Amygdala (tissue), 56 donors: Measurements from ENCODE around the gene NPRL2.

Source experiments
- DNase-seq, 56 donors: peaks; one replicate each; lab custom pipeline; 2025; lab: John Stamatoyannopoulos, UW

The NPRL2 gene

DNA sequence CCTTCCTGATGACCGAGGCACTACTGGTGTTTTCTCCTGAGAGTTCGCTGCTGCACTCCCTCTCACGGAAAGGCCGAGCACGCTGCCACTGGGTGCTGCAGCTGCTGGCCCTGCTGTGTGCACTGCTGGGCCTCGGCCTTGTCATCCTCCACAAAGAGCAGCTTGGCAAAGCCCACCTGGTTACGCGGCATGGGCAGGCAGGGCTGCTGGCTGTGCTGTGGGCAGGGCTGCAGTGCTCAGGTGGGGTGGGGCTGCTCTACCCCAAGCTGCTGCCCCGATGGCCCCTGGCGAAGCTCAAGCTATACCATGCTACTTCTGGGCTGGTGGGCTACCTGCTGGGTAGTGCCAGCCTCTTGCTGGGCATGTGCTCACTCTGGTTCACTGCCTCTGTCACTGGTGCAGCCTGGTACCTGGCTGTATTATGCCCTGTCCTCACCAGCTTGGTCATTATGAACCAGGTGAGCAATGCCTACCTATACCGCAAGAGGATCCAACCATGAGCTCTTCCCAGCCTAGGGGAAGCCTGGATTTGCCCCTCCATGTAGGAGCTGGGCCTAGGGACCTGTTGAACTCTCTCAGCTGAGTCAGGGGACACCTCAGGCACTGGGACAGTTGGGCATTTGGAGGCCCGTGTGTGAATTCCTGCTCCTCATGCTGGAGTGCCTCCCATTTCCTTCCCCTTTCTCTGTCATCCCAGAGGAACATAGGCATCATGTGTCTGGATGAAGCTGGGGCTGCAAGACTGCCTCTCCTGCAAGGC lies 2.9 kb upstream of the NPRL2 start:
- DNase-seq = no peak

DNA sequence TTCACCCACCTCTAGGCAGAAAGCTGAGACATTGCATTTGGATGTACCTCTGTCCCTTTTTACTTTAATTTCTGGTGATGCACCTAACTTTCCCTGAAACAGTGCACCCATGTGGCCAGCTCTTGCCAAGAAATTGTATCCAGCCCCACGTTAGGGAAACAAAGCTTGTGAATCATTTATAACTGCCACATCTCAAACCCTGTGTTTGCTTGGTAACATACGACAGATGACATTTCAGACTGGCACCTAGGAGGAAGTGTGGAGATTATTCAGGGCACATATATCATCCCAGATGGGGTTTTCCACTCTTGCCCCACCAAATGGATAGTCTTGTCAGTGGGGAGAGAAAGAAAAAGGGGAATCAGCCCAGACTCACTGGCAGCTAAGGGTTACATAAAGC lies 2.2 kb upstream of the NPRL2 start:
- DNase-seq = no peak

DNA sequence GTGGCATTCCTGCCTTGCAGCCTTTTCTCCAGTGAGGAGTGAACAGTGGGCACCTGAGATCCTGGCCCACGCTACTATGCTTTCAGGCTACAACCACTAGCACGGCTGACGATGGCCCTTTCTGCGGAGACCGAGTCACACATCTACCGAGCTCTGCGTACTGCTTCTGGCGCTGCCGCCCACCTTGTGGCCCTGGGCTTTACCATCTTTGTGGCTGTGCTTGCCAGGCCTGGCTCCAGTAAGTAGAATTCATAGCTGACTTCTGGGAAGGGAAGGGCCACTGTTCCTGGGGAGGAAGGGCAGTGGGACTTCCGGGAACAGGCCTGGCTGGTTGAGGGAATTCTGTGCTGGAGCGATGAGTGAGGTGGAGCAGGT lies 735 bp upstream of the NPRL2 start:
- DNase-seq = peak in 1 of 56 donors; percentile 42

DNA sequence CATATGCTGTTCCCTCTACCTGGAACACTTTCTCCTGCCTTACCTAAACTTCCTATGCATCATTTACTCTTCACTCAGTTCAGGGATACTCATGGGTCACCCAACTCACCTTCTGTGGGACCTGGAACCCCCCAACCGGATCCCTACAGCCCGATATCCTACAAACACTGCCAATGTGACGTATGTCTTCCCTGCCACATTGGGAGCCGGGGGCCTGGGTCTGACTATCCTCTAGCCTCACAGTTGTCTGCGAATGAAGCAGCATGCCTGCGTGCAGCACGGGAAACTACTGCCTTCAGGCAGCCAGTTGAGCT lies 405 bp downstream of the NPRL2 start:
- no peak for DNase-seq

DNA sequence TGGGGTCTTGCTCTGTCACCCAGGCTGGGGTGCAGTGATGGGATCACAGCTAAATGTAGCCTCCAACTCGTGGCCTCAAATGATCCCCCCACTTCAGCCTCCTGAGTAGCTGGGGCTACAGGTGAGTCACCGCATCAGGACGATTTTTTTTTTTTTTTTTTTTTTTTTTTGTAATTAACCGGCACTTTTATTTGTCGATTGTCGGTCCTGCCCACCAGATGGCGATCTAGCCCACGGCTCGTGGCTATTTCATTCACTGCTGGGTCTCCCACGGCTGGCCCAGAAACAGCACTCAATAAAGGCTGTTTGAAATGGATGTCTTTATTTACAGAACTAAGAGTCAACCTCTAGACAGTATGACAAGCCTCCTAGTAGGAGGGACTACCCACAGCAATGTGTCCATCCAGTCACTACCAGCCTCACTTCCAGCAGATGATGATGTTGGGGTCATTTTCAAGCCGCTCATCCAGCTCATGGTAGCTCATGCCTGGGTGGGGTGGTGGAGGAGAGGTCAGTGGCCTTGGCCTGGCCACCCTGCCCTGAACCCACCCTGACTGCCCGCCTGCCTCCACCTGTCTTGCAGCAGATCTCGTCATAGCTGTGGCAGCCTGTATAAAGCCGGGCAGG lies 3.3 kb downstream of the NPRL2 start:
- DNase-seq = peak in 41 of 56 donors; percentile 8 to 79 (median 38)

DNA sequence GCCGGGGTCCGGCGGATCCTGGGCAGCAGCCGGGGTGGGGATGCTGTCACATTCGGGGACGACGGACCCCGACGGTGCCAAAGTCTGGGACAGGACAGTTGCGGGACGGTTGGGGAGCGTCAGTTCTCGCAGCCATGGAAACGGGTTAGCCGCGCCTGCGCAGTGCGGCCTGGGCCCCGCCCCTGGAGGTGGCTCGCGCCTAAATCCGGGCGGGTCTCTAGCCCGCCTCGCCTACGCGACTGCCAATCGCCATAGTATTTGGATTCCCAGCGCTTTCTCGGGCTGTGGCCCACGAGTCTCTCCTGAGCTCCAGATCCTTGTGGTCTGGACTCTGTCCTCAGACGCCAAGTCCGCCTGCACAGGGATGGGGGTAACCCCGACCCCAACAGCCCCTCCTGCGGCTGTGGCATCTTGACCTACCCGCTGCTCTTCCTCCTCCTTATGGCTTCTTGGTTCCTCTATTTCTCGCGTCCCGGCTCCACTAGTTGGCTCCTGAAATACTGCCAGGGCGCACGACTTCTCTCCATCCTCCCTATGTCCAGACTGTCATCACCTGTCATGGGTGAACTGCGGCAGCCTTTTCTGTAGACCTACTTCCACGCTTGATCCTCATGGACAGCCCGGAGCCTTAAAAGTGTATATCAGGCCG lies 4.9 kb downstream of the NPRL2 start, which contains the start of gene ZMYND10:
ZMYND10 (minus strand) TSS at position 147 of the 649 bp plus-strand sequence. CDS start 153 bp downstream, outside the sequence.
- peak in 27 of 56 donors; percentile 3 to 59 (median 22) for DNase-seq

DNA sequence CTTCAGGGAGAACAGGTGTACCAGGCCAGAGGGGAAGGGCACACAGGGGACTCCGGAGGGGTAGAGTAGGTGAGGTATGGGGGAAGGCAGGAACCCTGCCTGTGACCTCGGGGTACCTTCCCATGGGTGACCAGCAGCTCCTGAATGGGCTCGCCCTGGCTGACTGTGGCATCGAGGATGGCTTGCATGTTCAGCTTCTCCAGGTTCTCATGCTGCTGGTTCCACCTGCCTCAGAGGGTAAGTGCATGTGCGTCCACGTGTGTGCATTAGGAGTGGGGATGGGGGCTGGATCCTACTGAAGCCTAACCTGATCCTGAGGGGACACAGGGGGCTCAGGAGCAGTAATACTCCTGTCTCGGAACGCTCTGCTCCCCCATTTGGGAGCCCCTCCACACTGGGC lies 5.6 kb downstream of the NPRL2 start:
- no peak for DNase-seq

DNA sequence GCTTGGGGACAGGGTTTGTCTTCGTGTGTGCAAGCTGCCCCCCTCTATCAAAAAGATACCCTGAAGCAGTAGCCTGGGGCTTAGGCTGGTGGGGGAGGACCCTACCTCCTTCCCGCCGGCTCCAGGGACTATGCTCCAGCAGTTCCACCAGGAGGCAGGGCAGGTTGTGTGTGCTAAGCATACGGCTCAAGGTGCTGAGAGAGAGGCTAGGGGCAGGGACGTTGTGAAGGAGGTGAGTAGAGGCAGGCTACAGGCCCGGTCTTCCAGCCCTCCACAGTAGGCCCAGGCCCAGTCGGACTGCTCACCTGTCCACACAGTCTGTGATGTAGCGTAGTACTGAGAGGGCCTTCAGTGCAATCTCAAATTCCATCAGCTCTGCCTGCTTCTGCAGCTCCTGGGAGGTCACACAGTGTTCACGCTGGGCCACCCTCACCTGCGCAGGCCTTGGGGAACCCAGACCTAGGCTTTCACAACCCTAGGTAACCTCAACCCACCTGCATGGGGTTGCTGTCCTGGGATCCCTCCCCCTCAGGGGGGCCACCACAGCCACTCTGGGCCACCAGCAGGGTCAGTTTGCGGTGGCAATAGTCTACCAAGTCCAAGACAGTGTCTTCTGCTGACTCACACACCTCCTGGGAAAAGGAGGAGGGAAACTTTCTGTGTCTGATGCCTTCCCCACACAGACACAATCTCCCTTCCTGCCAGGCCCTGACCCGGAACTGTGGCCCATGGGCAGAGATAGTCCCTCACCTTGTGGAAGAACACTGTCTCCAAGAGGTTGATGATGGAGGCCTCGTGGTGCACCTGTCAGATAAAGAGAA lies 7.6 kb downstream of the NPRL2 start:
- no peak for DNase-seq

DNA sequence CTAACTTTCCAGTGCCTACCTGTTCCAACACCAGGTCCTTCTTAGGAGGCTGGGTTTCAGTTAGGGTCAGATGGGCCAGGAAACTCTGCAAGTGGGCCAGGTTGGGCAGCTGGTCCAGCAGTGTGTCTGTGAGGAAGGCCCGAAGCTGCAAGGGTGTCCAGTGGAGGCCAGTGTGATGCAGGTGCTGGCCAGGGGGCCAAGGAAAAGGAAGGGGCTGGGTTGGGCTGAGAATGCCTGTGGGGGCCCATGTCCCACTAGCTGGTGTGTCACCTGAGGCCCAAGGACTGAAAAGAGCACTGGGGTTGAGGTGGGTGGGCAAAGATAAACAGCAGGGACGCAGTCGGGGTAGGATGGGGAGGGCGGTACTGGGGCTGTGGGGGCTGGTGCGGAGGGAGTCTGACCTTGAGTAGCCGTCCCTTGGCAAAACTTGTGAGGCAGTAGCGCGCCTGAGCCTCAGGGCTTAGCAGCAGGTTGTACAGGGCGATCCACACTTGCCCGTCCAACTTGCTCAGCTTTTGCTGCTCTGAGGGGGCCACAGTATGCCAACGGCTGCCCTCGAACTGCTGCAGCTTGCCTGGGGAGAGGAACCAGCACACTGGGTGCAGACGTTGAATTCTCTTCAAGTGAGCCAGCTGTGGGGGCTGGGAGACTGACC lies 8.5 kb downstream of the NPRL2 start:
- DNase-seq = no peak

DNA sequence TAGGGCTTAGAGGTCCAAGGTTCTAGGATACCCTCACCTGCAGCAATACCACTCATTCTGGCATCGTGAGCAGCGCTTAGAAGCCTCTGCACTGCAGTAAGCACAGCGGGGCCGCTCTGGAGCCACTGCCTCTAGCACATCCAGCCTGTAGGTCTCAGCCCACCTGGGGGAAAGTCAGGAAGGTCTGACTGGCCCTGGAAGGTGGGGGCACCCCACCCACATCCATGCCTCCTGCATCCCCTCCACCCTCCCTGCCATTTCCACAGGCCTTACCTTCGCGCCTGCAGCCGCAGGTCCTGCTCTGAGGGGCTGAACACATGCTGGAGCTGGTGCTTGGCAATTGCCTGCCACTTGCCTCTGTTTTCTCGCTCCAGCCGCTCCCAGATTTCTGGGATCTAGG lies 9.0 kb downstream of the NPRL2 start:
- no peak for DNase-seq

DNA sequence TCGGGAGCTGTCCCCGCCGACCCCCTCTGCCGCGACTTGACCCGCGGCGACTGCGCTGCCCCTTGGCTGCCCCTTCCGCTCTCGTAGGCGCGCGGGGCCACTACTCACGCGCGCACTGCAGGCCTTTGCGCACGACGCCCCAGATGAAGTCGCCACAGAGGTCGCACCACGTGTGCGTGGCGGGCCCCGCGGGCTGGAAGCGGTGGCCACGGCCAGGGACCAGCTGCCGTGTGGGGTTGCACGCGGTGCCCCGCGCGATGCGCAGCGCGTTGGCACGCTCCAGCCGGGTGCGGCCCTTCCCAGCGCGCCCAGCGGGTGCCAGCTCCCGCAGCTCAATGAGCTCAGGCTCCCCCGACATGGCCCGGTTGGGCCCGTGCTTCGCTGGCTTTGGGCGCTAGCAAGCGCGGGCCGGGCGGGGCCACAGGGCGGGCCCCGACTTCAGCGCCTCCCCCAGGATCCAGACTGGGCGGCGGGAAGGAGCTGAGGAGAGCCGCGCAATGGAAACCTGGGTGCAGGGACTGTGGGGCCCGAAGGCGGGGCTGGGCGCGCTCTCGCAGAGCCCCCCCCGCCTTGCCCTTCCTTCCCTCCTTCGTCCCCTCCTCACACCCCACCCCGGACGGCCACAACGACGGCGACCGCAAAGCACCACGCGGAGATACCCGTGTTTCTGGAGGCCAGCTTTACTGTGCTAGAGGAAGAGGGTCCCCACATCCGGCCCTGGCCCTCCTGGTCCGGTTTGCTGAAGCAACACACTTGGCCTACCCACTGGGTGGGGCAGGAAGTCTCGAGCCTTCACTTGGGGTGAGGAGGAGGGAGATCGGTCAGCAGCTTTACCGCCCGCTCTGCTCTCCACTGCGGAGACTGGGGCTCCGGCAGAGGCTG lies 9.9 kb downstream of the NPRL2 start, which contains the start of gene RASSF1:
RASSF1 (minus strand) TSS at position 389 of the 882 bp plus-strand sequence; CDS start at position 358, 31 bp downstream.
- peak in 4 of 56 donors; percentile 21 to 33 (median 26) for DNase-seq

DNA sequence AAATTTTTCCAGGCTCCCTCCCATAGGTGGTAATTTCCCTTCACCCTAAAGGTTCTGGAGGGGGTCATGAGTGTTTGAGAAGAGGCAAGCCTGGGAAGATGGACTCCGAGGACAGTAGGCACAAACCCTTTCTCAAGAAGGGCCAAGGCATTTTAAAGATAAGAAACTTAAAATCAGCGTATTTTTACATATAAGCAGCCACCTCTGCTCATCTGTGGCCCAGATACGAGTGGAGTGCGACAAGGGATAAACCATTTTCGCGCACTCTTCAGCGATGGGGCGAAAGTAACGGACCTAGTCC lies 10.5 kb downstream of the NPRL2 start:
- DNase-seq = no peak

DNA sequence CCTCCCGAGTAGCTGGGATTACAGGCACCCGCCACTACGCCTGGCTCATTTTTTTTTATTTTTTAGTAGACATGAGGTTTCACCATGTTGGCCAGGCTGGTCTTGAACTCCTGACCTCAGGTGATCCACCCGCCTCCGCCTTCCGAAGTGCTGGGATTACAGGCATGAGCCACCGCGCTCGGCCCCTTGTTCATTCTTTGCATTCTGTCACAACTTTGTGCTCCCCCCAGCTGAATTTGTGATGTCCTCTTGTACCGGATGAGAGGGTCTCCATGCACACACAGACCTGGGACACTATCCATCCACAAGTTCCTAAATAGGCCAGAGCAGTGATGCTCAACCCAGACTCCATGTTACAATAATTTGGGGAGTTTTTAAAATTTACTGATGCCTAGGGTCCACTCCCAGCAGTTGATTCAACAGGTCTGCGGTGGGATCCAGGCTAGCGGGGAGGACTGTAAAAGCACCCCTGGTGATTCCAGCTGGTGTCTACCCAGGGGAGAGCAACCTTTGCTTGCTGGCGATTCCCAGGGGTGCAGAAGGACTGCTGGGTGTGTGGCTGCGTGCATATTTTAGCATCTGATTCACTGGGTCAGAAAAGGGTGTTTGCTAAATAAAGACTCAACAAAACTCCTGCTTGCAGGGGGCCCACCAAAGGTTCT lies 11.0 kb downstream of the NPRL2 start:
- DNase-seq = no peak

DNA sequence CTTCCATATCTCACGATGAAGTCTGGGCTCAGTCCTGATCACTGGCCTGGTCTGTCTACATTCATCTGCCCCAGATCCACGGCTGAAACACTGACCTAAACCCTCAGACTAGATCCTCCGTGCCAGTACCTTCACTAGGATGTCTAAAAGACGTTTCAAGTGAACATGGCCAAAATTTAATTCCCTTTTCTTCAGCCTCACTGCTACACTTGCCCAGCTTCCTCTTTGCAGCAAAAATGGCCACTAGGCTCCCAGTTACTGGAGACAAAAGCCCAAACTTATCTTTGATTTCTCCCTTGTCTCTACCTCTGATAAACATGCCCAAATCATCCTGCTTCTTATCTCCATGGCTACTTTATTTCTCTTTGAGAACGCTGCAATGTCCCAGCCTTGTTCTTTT lies 11.6 kb downstream of the NPRL2 start:
- DNase-seq = no peak

DNA sequence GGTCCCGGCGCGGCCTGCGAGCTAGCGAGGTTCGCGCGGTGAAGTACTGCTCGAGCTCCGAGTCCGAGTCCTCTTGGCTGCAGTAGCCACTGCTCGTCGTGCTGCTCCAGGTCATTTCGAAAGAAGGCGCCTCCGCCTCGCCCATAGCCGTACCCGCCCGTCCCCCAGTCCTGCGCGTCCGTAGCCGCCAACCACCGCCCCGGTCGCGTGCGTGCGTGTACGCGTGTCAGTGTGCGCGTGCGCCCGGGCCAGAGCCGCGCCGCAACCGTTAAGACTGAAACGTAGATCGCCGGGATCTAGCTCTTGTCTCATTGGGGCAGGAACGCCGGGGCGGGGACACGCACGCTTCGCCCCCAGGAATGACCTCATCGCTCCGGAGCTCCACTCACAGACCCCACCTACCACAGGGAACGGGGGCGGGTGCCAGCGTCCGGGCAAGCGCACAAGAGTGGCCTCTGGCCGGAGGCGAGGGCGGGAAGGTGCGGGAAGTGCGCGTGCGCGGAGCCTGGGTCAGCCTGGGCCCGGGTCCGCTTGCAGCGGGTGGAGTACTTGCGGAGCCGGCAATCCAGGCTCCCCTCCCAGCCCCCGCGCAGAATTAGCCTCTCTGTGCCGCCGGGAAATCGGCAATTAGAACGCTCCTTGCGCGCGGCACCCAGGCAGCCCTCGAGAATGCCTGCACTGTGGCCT lies 13.3 kb downstream of the NPRL2 start:
- peak; percentile 30 to 99 (median 96) for DNase-seq

DNA sequence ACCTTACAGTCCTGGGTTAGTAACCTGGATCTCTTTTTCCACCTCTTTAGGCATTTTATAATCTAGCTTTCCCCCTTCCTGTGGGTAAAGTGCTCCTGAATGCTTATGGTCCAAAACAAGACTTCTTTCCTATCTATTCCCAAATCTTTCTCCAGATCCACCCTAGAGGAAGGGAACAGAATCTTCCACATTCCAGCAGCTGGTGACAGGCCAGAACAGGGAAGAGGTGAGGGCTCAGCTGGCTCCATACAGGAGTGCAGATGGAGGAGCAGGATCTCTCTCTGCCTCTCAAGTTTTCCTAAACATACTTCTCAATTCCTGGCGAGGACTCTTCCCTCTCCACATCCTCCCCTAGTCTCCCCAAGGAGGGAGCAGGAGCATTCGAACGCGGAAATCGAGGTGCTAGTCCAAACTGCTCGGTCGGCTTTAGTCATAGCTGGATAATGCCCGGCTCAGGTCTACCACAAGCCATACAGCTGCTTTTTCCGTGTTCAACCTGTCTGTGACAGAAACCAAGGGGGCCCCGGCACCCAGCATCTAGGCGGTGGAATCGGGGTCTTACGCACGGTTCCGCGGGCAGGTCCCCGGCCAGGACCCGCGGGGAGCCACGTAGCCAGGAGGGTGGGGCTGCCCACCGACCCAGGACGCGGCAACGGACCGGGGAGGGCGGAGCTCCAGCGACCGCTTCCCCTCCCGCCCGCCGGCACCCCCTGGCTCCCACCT lies 14.0 kb downstream of the NPRL2 start:
- no peak for DNase-seq

DNA sequence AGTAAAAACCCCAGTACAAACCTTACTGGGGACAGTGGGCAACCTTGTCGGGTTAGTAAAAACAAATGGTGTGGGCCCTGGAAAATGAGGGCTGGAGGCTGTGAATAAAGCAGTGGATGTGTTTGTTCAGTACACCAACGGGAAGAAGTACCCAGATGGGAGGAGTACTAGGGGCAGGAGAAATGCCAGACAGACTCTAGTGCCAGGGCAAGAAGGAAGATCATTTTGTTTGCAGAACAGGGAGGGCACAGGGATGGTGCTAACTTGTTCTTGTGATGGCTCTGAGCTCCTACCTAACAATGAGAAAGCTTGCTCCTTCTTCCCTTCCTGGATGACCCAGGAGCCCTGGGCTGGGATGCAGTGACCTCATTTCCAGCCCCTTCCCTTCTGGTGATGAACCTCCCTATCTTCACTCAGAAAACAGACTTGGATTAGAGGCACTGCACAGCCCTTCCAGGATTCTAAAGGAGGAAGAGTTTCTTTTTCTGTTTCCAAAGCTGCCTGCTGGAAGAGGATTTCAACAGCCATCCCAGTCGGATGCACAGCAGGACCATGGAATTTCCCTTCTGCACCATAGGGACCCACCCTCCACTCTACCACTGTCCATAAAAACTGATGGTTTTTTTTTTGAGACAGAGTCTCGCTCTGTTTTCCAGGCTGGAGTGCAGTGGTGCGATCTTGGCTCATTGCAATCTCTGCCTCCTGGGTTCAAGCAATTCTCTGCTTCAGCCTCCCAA lies 16.1 kb downstream of the NPRL2 start:
- no peak for DNase-seq
